B cell (primary cell): ENCODE results near the gene C19orf53. TPM values are rescaled to one million over a fixed set of nuclear protein-coding genes. Genes with fewer than 3 reads are reported as not detected.
A peak's percentile ranks its signal among the peaks of the same experiment; 100 is the strongest.

Source experiments
- ATAC-seq: fragments of 200-7000 bp; cut with Tn5 transposase; one replicate; pipeline ENCODE4 v1.10.0; 2021; ENCODE audit warnings: low read depth, mild to moderate bottlenecking, moderate number of reproducible peaks, moderate library complexity
- CTCF ChIA-PET: fragments of 350-600 bp; sonication (Branson Sonifier 250); formaldehyde crosslinking; loops from one replicate; lab custom pipeline; 2021; ENCODE audit warnings: antibody characterized with exemption, inconsistent platforms; lab: Charles Lee
- POLR2A ChIA-PET: fragments of 350-600 bp; sonication (Branson Sonifier 250); formaldehyde crosslinking; loops from one replicate; lab custom pipeline; 2021; ENCODE audit warnings: antibody characterized with exemption; lab: Charles Lee
- DNase-seq: peaks from one replicate; pipeline ENCODE4 v3.0.0; 2013
- H2AFZ ChIP-seq: 2 replicates; pipeline ENCODE4 v1.6.1; 2012; ENCODE audit warnings: mild to moderate bottlenecking, low read depth, low read length; ENCODE audit not compliant: insufficient read depth, poor library complexity, severe bottlenecking
- H3K27ac ChIP-seq, 2 donors: 1 replicate in 1 of 2; 2 replicates in 1 of 2; pipeline ENCODE4 v1.5.1; 2012 to 2013; ENCODE audit warnings: low read length in 2 of 2, mild to moderate bottlenecking in 2 of 2, moderate library complexity in 1 of 2
- H3K27me3 ChIP-seq, 4 experiments: fragments of 200-600 bp in 1 of 4; sonication (generic) in 1 of 4; replicated peaks in 1 of 4; 1 replicate in 2 of 4; 2 replicates in 2 of 4; pipeline versions ENCODE4 v1.6.1 to v1.7.0; 2013 to 2016; ENCODE audit warnings: low read length in 3 of 4, mild to moderate bottlenecking in 2 of 4, mixed read lengths in 1 of 4, moderate library complexity in 1 of 4; ENCODE audit not compliant: insufficient read depth in 4 of 4, control insufficient read depth in 3 of 4; ENCODE audit errors: control extremely low read depth in 1 of 4
- H3K36me3 ChIP-seq, 2 experiments: replicated peaks in 1 of 2; 1 replicate in 1 of 2; 2 replicates in 1 of 2; pipeline versions ENCODE4 v1.6.1 to v1.7.1; 2013; ENCODE audit warnings: low read length in 1 of 2; ENCODE audit not compliant: insufficient read depth in 2 of 2, control insufficient read depth in 1 of 2; ENCODE audit errors: control extremely low read depth in 1 of 2, extremely low read depth in 1 of 2
- H3K4me1 ChIP-seq, 2 donors: fragments of 200-600 bp in 1 of 2; sonication (generic) in 1 of 2; 1 replicate in 1 of 2; 2 replicates in 1 of 2; pipeline versions ENCODE4 v1.5.1 to v1.6.1; 2013 to 2017; ENCODE audit warnings: low read length in 2 of 2; ENCODE audit not compliant: control insufficient read depth in 2 of 2, insufficient read depth in 2 of 2
- H3K4me2 ChIP-seq: replicated peaks from 2 replicates; pipeline ENCODE3; 2012; ENCODE audit warnings: mild to moderate bottlenecking, low read depth, low read length; ENCODE audit not compliant: poor library complexity, severe bottlenecking
- H3K4me3 ChIP-seq, 5 experiments: fragments of 200-600 bp in 1 of 5; sonication (generic) in 1 of 5; 1 replicate in 3 of 5; 2 replicates in 2 of 5; pipeline versions ENCODE4 v1.5.1 to v1.7.0; 2011 to 2016; ENCODE audit warnings: low read length in 4 of 5, mild to moderate bottlenecking in 4 of 5, low read depth in 2 of 5, control low read depth in 1 of 5, moderate library complexity in 1 of 5; ENCODE audit not compliant: insufficient read depth in 1 of 5; ENCODE audit errors: control extremely low read depth in 1 of 5, extremely low read depth in 1 of 5
- H3K79me2 ChIP-seq: fragments of 200-600 bp; sonication (generic); one replicate; pipeline ENCODE4 v1.6.0; 2016; ENCODE audit warnings: low read length; ENCODE audit not compliant: control insufficient read depth, insufficient read depth
- H3K9ac ChIP-seq: fragments of 200-600 bp; sonication (generic); 2 replicates; pipeline ENCODE4 v1.6.1; 2017; ENCODE audit warnings: mild to moderate bottlenecking, low read length, moderate library complexity
- H3K9me3 ChIP-seq, 3 donors: one replicate each; pipeline versions ENCODE4 v1.6.1 to v1.7.1; 2013; ENCODE audit warnings: low read length in 2 of 3; ENCODE audit not compliant: control insufficient read depth in 2 of 3, insufficient read depth in 1 of 3; ENCODE audit errors: control extremely low read depth in 1 of 3
- H4K20me1 ChIP-seq: 2 replicates; pipeline ENCODE4 v1.6.0; 2012; ENCODE audit warnings: mild to moderate bottlenecking, low read length; ENCODE audit not compliant: insufficient read depth, control insufficient read depth, poor library complexity, severe bottlenecking
- H3K27ac Mint-ChIP-seq: one replicate; pipeline ENCODE4 v1.8.0; 2021; ENCODE audit warnings: mixed read lengths
- H3K27me3 Mint-ChIP-seq: one replicate; pipeline ENCODE4 v1.8.0; 2021; ENCODE audit warnings: mixed read lengths
- H3K4me1 Mint-ChIP-seq: one replicate; pipeline ENCODE4 v1.8.0; 2021; ENCODE audit warnings: mixed read lengths
- H3K4me3 Mint-ChIP-seq: one replicate; pipeline ENCODE4 v1.8.0; 2021; ENCODE audit warnings: mixed read lengths
- H3K9me3 Mint-ChIP-seq: one replicate; pipeline ENCODE4 v1.8.0; 2022; ENCODE audit warnings: mixed read lengths; ENCODE audit not compliant: insufficient read depth
- CTCF ChIP-seq: fragments of 200-600 bp; IDR thresholded peaks from one replicate; pipeline ENCODE4 v1.8.0; 2022; ENCODE audit warnings: antibody characterized with exemption, mild to moderate bottlenecking
- EZH2 ChIP-seq: IDR thresholded peaks from 2 replicates; pipeline ENCODE4 v1.6.1; 2012; ENCODE audit warnings: borderline replicate concordance, low read depth, mild to moderate bottlenecking, moderate library complexity, low read length; ENCODE audit not compliant: insufficient read depth, poor library complexity, severe bottlenecking
- WGBS: methylation state at CpG from one replicate; pipeline ENCODE4 v1.1.5; 2013; ENCODE audit warnings: missing lambda C conversion rate; ENCODE audit not compliant: insufficient coverage; 5-methylcytosine and 5-hydroxymethylcytosine counted together
- intact Hi-C: fragments of 100-400 bp; cut with micrococcal nuclease; formaldehyde crosslinking; loops from one replicate; pipeline ENCODE4 v1.10.0; 2022
- polyA plus RNA-seq: library from polyadenylated mRNA; depleted of rRNA; stranded (reverse); fragments of >200 nt; gene quantifications from 2 replicates; pipeline ENCODE4 v1.2.3, GENCODE V29; 2012
- total RNA-seq, 2 donors: library from RNA; stranded (reverse); fragments of 120-200 nt in 1 of 2; gene quantifications; 1 replicate in 1 of 2; 2 replicates in 1 of 2; pipeline versions ENCODE4 v1.2.3 to v1.2.4, GENCODE V29; 2013 to 2022

The C19orf53 gene
- total and polyA plus RNA-seq, 2 donors (not counting 1 experiment from before 2014, with no cell fraction given): 62.5 to 110 TPM

GRCh38 chr19:13795595-13796300 is 21.5 kb downstream of the C19orf53 start:
- peak overlapping the region; percentile 77 for H2AFZ ChIP-seq
- no peaks in the 10 kb centered on the region for H3K27me3 ChIP-seq
- intact Hi-C loops: loop anchor here (1.0 to 2.0 kb wide), 4 partner anchors 21 to 341 kb away; partner anchors contain the start of genes ASF1B, C19orf53 and RFX1
- H3K4me1 ChIP-seq: peaks cover 18 to 23% of the 10 kb centered on the region in 2 donors
- peak overlapping the region; percentile 34 to 81 (median 67) for H3K4me3 ChIP-seq
- Mint-ChIP-seq H3K27ac (peak overlapping the region; percentile 95), H3K4me1 (peaks cover 30% of the 10 kb centered on the region), H3K9me3 (no peaks in the 10 kb centered on the region), H3K27me3 (no peaks in the 10 kb centered on the region), H3K4me3 (peak overlapping the region; percentile 98)
- peak overlapping the region; percentile 29 to 82 for H3K27ac ChIP-seq
- POLR2A ChIA-PET: interaction anchor here (0.7 to 3.1 kb wide), 8 partner anchors 21 to 236 kb away, joined by 3 to 16 read pairs (median 8); partner anchors contain the start of genes C19orf53 and IL27RA
- H3K9me3 ChIP-seq: peaks cover 0 to 4% (median 0%) of the 10 kb centered on the region in 3 donors
- ATAC-seq (peak; percentile 28), DNase-seq (no peak)
- no peaks in the 10 kb centered on the region for H4K20me1 ChIP-seq
- no peak for TF ChIP-seq CTCF
- TF ChIP-seq EZH2: no peak
- peak overlapping the region; percentile 87 for H3K9ac ChIP-seq
- peak overlapping the region; percentile 97 for H3K4me2 ChIP-seq
- CTCF ChIA-PET: interaction anchor here (0.8 to 7.3 kb wide), 9 partner anchors 9 to 341 kb away, joined by 3 to 52 read pairs (median 4); no protein-coding TSS in a partner anchor
- 1% methylated on average over 42 of the region's 42 CpGs for WGBS
- H3K36me3 ChIP-seq: no peaks in the 10 kb centered on the region
- peaks cover 12% of the 10 kb centered on the region for H3K79me2 ChIP-seq
